ENCODE data around the gene C1QTNF9B. TPM values are rescaled to one million over a fixed set of nuclear protein-coding genes. Genes with fewer than 3 reads are reported as not detected.
"Not testable (repeated sequence)": the region's sequence is repeated elsewhere in the genome, so short reads cannot be mapped to it uniquely, and the experiment has no call there.

The C1QTNF9B gene
- total and polyA plus RNA-seq, 9 donors: 0.11 to 0.52 (median 0.32) TPM; not detected in 6

GRCh38 chr13:23889615-23890607 is 7.4 kb downstream of the C1QTNF9B start:
- no peak for TF ChIP-seq EP300 (IDR thresholded peaks at IDR 0.05)
- no peak for TF ChIP-seq POLR2A (IDR thresholded peaks at IDR 0.05)
- TF ChIP-seq CTCF (IDR thresholded peaks at IDR 0.05): no peak
- H3K4me3 ChIP-seq: peak overlapping the region; percentile 99
- no peaks in the 10 kb centered on the region for H3K9me3 ChIP-seq
- DNase-seq: no peak
- no peaks in the 10 kb centered on the region for H3K4me1 ChIP-seq (ENCODE audit: insufficient read depth)
- no peaks in the 10 kb centered on the region for H3K27me3 ChIP-seq
- peak overlapping the region in 1 of 2 donors; percentile 25 for H3K27ac ChIP-seq
- 39 to 44% (median 44%) methylated on average over 15 of the region's 15 CpGs for WGBS, 3 donors
- no peaks in the 10 kb centered on the region for H3K36me3 ChIP-seq
- intact Hi-C loops (cut with DNase I): no loop called here

- Histone ChIP-seq H3K9me3 (no peaks in the 10 kb centered on the region), H3K4me3 (peak within 1 kb of the TSS; percentile 99), H3K27me3 (no peaks in the 10 kb centered on the region), H3K36me3 (no peaks in the 10 kb centered on the region), H3K27ac (peak within 1 kb of the TSS; percentile 25 to 55), H3K4me1 (ENCODE audit: insufficient read depth) (no peaks in the 10 kb centered on the region)
- peak; percentile 89 to 95 (median 91) for DNase-seq
- TF ChIP-seq EP300 (IDR thresholded peaks at IDR 0.05): no peak
- peak; percentile 64 for TF ChIP-seq POLR2A (IDR thresholded peaks at IDR 0.05)
- TF ChIP-seq CTCF (IDR thresholded peaks at IDR 0.05): peak; percentile 72 to 84 (median 82)
- 0 to 1% (median 0%) methylated on average over 65 to 75 of the region's 75 CpGs for WGBS, 3 donors
- intact Hi-C loops (cut with DNase I): no loop called here
These were observed 8.4 kb downstream of the C1QTNF9B start, which contains the start of gene MIPEP for GRCh38 chr13:23888658-23889614. TSS of gene MIPEP (minus strand) at chr13:23889400. CDS start at chr13:23889320, 80 bp downstream.

GRCh38 chr13:23884361-23884760 is 12.9 kb downstream of the C1QTNF9B start:
- H3K4me3 ChIP-seq; H3K4me1 ChIP-seq (ENCODE audit: insufficient read depth); H3K27me3 ChIP-seq; H3K27ac ChIP-seq; intact Hi-C loops (cut with DNase I); H3K9me3 ChIP-seq; H3K36me3 ChIP-seq; DNase-seq: not testable (repeated sequence)
- WGBS, 3 donors: 94 to 98% (median 98%) methylated on average over 3 of the region's 3 CpGs

GRCh38 chr13:23883255-23883654 is 14.0 kb downstream of the C1QTNF9B start:
- no peaks in the 10 kb centered on the region for H3K9me3 ChIP-seq
- 87 to 92% (median 91%) methylated on average over 4 of the region's 4 CpGs for WGBS, 3 donors
- DNase-seq: no peak
- intact Hi-C loops (cut with DNase I): no loop called here
- no peak for TF ChIP-seq CTCF (IDR thresholded peaks at IDR 0.05)
- no peak for TF ChIP-seq EP300 (IDR thresholded peaks at IDR 0.05)
- no peak for TF ChIP-seq POLR2A (IDR thresholded peaks at IDR 0.05)
- no peak overlapping the region for H3K27ac ChIP-seq
- no peak overlapping the region for H3K4me3 ChIP-seq
- no peaks in the 10 kb centered on the region for H3K4me1 ChIP-seq (ENCODE audit: insufficient read depth)
- H3K27me3 ChIP-seq: no peaks in the 10 kb centered on the region
- H3K36me3 ChIP-seq: no peaks in the 10 kb centered on the region

- DNase-seq; intact Hi-C loops (cut with DNase I); H3K9me3 ChIP-seq; H3K36me3 ChIP-seq; H3K4me3 ChIP-seq; H3K4me1 ChIP-seq (ENCODE audit: insufficient read depth); H3K27ac ChIP-seq; H3K27me3 ChIP-seq: not testable (repeated sequence)
- WGBS, 3 donors: 89 to 96% (median 92%) methylated on average over 8 of the region's 8 CpGs
These were observed 15.9 kb downstream of the C1QTNF9B start for GRCh38 chr13:23881402-23881800.

- H3K9me3 ChIP-seq; intact Hi-C loops (cut with DNase I); DNase-seq; H3K4me1 ChIP-seq (ENCODE audit: insufficient read depth); H3K4me3 ChIP-seq; H3K27ac ChIP-seq; H3K36me3 ChIP-seq; H3K27me3 ChIP-seq: not testable (repeated sequence)
- WGBS, 3 donors: 80 to 89% (median 86%) methylated on average over 16 to 17 of the region's 18 CpGs
These were observed 16.6 kb downstream of the C1QTNF9B start for GRCh38 chr13:23880493-23881401.
